Osteocyte (in vitro differentiated cells): ENCODE measurements around the gene MYO16. TPM values are rescaled to one million over a fixed set of nuclear protein-coding genes. Genes with fewer than 3 reads are reported as not detected.

ENCODE experiments used
- DNase-seq: peaks from one replicate; pipeline ENCODE4 v3.0.0; 2021; ENCODE audit warnings: mixed read lengths; ENCODE audit not compliant: unreplicated experiment; ENCODE audit errors: extremely low spot score
- H3K27ac Mint-ChIP-seq: one replicate; pipeline ENCODE4 v1.8.0; 2021; ENCODE audit warnings: mild to moderate bottlenecking, mixed read lengths; ENCODE audit not compliant: unreplicated experiment
- H3K27me3 Mint-ChIP-seq: one replicate; pipeline ENCODE4 v1.8.0; 2021; ENCODE audit warnings: mixed read lengths; ENCODE audit not compliant: unreplicated experiment
- H3K36me3 Mint-ChIP-seq: one replicate; pipeline ENCODE4 v1.8.0; 2021; ENCODE audit warnings: mixed read lengths; ENCODE audit not compliant: unreplicated experiment
- H3K4me1 Mint-ChIP-seq: one replicate; pipeline ENCODE4 v1.8.0; 2021; ENCODE audit warnings: mixed read lengths; ENCODE audit not compliant: unreplicated experiment
- H3K4me3 Mint-ChIP-seq: one replicate; pipeline ENCODE4 v1.8.0; 2021; ENCODE audit warnings: mild to moderate bottlenecking, moderate library complexity, mixed read lengths; ENCODE audit not compliant: unreplicated experiment
- H3K9me3 Mint-ChIP-seq: one replicate; pipeline ENCODE4 v1.8.0; 2021; ENCODE audit warnings: mixed read lengths; ENCODE audit not compliant: unreplicated experiment
- CTCF ChIP-seq: fragments of 200-600 bp; sonication (generic); IDR thresholded peaks from 2 replicates; pipeline ENCODE4 v1.5.0; 2021; ENCODE audit warnings: antibody characterized with exemption, mild to moderate bottlenecking, moderate library complexity
- total RNA-seq: library from RNA; stranded (reverse); gene quantifications from 2 replicates; pipeline ENCODE4 v1.2.1, GENCODE V29; 2021

Gene MYO16
- total RNA-seq, 1 donor from 2014 or later, result 0.13 TPM

GRCh38 chr13:109152941-109153340, 523.5 kb downstream of the MYO16 start:
- Mint-ChIP-seq H3K36me3 (no peaks in the 10 kb centered on the region), H3K27me3 (no peaks in the 10 kb centered on the region), H3K4me1 (peaks cover 68% of the 10 kb centered on the region), H3K9me3 (no peaks in the 10 kb centered on the region), H3K4me3 (no peak overlapping the region), H3K27ac (peak overlapping the region; percentile 97)
- no peak for TF ChIP-seq CTCF
- no peak for DNase-seq

GRCh38 chr13:109154146-109154545, 524.7 kb downstream of the MYO16 start:
- Mint-ChIP-seq H3K4me3 (peak overlapping the region; percentile 16), H3K27me3 (no peaks in the 10 kb centered on the region), H3K4me1 (peaks cover 75% of the 10 kb centered on the region), H3K9me3 (no peaks in the 10 kb centered on the region), H3K27ac (peak overlapping the region; percentile 97), H3K36me3 (no peaks in the 10 kb centered on the region)
- no peak for DNase-seq
- TF ChIP-seq CTCF, result no peak

GRCh38 chr13:109154546-109154945, 525.1 kb downstream of the MYO16 start:
- H3K4me1 Mint-ChIP-seq, result peaks cover 79% of the 10 kb centered on the region

GRCh38 chr13:109154966-109155761, 525.8 kb downstream of the MYO16 start:
- no peaks in the 10 kb centered on the region for H3K27me3 Mint-ChIP-seq
- no peaks in the 10 kb centered on the region for H3K9me3 Mint-ChIP-seq
- no peaks in the 10 kb centered on the region for H3K36me3 Mint-ChIP-seq
- H3K4me3 Mint-ChIP-seq, result peak overlapping the region; percentile 51
- no peak for DNase-seq
- peaks cover 85% of the 10 kb centered on the region for H3K4me1 Mint-ChIP-seq
- H3K27ac Mint-ChIP-seq, result peak overlapping the region; percentile 97
- TF ChIP-seq CTCF, result peak; percentile 35

More at GRCh38 chr13:109154546-109154945, 525.1 kb downstream of the MYO16 start:
- H3K4me3 Mint-ChIP-seq, result peak overlapping the region; percentile 16
- TF ChIP-seq CTCF, result no peak
- H3K9me3 Mint-ChIP-seq, result no peaks in the 10 kb centered on the region
- peak overlapping the region; percentile 97 for H3K27ac Mint-ChIP-seq
- no peaks in the 10 kb centered on the region for H3K27me3 Mint-ChIP-seq
- DNase-seq, result no peak
- no peaks in the 10 kb centered on the region for H3K36me3 Mint-ChIP-seq

GRCh38 chr13:109156181-109156935, 526.9 kb downstream of the MYO16 start:
- no peaks in the 10 kb centered on the region for H3K9me3 Mint-ChIP-seq
- H3K27ac Mint-ChIP-seq, result peak overlapping the region; percentile 97
- DNase-seq, result no peak
- peak overlapping the region; percentile 59 for H3K4me3 Mint-ChIP-seq
- H3K27me3 Mint-ChIP-seq, result no peaks in the 10 kb centered on the region
- TF ChIP-seq CTCF, result no peak
- H3K36me3 Mint-ChIP-seq, result no peaks in the 10 kb centered on the region
- peaks cover 91% of the 10 kb centered on the region for H3K4me1 Mint-ChIP-seq
